Activated CD4-positive, alpha-beta T cell treated with anti-CD3 and anti-CD28 coated beads, Interleukin-2, amount 10 ng/mL, durations not matched to agents 24 days and 14 days (primary cell): ENCODE data around the gene DDX23. TPM values are rescaled to one million over a fixed set of nuclear protein-coding genes. Genes with fewer than 3 reads are reported as not detected.

ENCODE experiments used
- total RNA-seq: library from RNA; stranded (reverse); gene quantifications from 2 replicates; pipeline ENCODE4 v1.2.3, GENCODE V29; 2022

The DDX23 gene
- total RNA-seq, 1 donor from 2014 or later = 122 TPM

Other genes starting within 250 kb of the DDX23 start
- 61.3 and 66.5 TPM in 2 replicates for gene KANSL2, start 169.9 kb downstream of the DDX23 start, total RNA-seq
- 68.7 and 70.9 TPM in 2 replicates for gene CCNT1, start 135.5 kb downstream of the DDX23 start, total RNA-seq
- 0.14 and 0.73 TPM in 2 replicates for gene ADCY6, start 63.1 kb downstream of the DDX23 start, total RNA-seq
- 9.9 and 11.2 TPM in 2 replicates for gene CACNB3, start 33.7 kb downstream of the DDX23 start, total RNA-seq
- gene RND1, start 13.7 kb upstream of the DDX23 start, total RNA-seq = 4.4 and 5.7 TPM in 2 replicates
- gene FKBP11, start 73.3 kb upstream of the DDX23 start, total RNA-seq = 68.6 and 75.3 TPM in 2 replicates
- gene ARF3, start 105.3 kb upstream of the DDX23 start, total RNA-seq = 109 and 112 TPM in 2 replicates
- 0.19 and 0.21 TPM in 2 replicates for gene WNT10B, start 119.6 kb upstream of the DDX23 start, total RNA-seq
- not detected in 2 replicates for gene WNT1, start 126.2 kb upstream of the DDX23 start, total RNA-seq
- gene DDN, start 147.2 kb upstream of the DDX23 start, total RNA-seq = 1.4 and 1.5 TPM in 2 replicates
- gene PRKAG1, start 166.6 kb upstream of the DDX23 start, total RNA-seq = 75.3 and 89.8 TPM in 2 replicates
- 101 TPM in 2 replicates for gene KMT2D, start 208.6 kb upstream of the DDX23 start, total RNA-seq
- 10.9 and 11.8 TPM in 2 replicates for gene RHEBL1, start 217.8 kb upstream of the DDX23 start, total RNA-seq
- gene DHH, start 242.6 kb upstream of the DDX23 start, total RNA-seq = 0.07 and 0.09 TPM in 2 replicates